Measurements from ENCODE around the gene CHD6.

Gene CHD6

GRCh38 chr20:41476446-41476845 lies 141.7 kb downstream of the CHD6 start:
- Histone ChIP-seq H3K9me3 (ENCODE audit: insufficient read depth, low read depth, low read length) (no peaks in the 10 kb centered on the region), H3K27ac (ENCODE audit: low read depth, low read length) (no peak overlapping the region), H3K9ac (ENCODE audit: low read depth, low read length) (no peak overlapping the region), H3K4me1 (ENCODE audit: insufficient read depth, low read length) (no peaks in the 10 kb centered on the region), H3K36me3 (ENCODE audit: insufficient read depth, low read length) (peaks cover 69% of the 10 kb centered on the region), H3K27me3 (ENCODE audit: insufficient read depth, low read length) (no peaks in the 10 kb centered on the region), H3K4me3 (ENCODE audit: low read length) (no peak overlapping the region)
- WGBS = no CpG with 5 or more reads among the region's 1 CpG

- Histone ChIP-seq H3K4me3 (ENCODE audit: low read length) (no peak overlapping the region), H3K9me3 (ENCODE audit: insufficient read depth, low read depth, low read length) (no peaks in the 10 kb centered on the region), H3K27ac (ENCODE audit: low read depth, low read length) (no peak overlapping the region), H3K27me3 (ENCODE audit: insufficient read depth, low read length) (no peaks in the 10 kb centered on the region), H3K4me1 (ENCODE audit: insufficient read depth, low read length) (no peaks in the 10 kb centered on the region), H3K36me3 (ENCODE audit: insufficient read depth, low read length) (peaks cover 68% of the 10 kb centered on the region), H3K9ac (ENCODE audit: low read depth, low read length) (no peak overlapping the region)
Measured at GRCh38 chr20:41476013-41476441, 142.2 kb downstream of the CHD6 start.

GRCh38 chr20:41475503-41475902 lies 142.7 kb downstream of the CHD6 start:
- H3K27me3 ChIP-seq (ENCODE audit: insufficient read depth, low read length) = no peaks in the 10 kb centered on the region
- H3K9me3 ChIP-seq (ENCODE audit: insufficient read depth, low read depth, low read length) = no peaks in the 10 kb centered on the region
- H3K4me3 ChIP-seq (ENCODE audit: low read length) = no peak overlapping the region
- H3K27ac ChIP-seq (ENCODE audit: low read depth, low read length) = no peak overlapping the region
- peaks cover 70% of the 10 kb centered on the region for H3K36me3 ChIP-seq (ENCODE audit: insufficient read depth, low read length)
- WGBS = no CpG with 5 or more reads among the region's 1 CpG
- H3K4me1 ChIP-seq (ENCODE audit: insufficient read depth, low read length) = no peaks in the 10 kb centered on the region
- H3K9ac ChIP-seq (ENCODE audit: low read depth, low read length) = no peak overlapping the region

DNA sequence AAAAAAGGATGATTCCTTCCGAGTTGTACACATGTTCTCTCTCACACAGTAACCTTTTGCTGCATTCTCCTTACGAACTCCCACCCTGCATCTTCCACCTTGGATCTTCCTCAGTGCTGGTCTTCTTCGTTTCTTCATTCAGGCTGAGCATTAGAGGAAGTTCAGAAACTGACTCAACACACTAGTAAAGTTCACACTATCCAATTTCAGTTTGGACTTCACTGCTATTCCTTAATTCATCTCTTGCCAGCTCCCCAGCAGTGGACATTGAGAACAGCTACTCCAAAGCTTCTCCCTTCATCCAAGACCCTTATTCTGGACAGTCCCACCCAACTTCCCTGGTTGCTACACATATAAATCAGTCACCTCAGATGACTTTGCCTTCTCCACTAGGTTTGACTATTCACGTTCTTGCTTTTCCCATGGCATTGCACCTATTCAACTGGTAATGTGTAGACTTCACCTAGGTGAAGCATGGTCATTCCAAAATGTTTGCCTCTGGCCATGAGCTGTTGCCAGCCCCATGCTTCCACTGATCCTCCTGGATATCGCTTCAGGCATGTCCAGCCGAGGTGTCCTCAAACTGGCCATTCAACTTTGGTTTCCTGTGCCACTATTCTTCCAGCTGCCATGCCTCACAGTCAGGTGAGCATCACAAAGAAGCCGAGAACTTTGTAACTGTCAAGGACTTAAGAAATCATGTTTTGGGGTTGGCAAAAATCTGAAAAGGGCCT lies 147.6 kb downstream of the CHD6 start:
- H3K36me3 ChIP-seq (ENCODE audit: insufficient read depth, low read length) = peaks cover 81% of the 10 kb centered on the region
- WGBS = 90% methylated on average over 7 of the region's 7 CpGs
- no peak overlapping the region for H3K9ac ChIP-seq (ENCODE audit: low read depth, low read length)
- 0 out of 2 replicates have a peak, but pooled peaks cover under 1% of the 10 kb centered on the region for H3K9me3 ChIP-seq (ENCODE audit: insufficient read depth, low read depth, low read length)
- H3K4me3 ChIP-seq (ENCODE audit: low read length) = no peak overlapping the region
- no peaks in the 10 kb centered on the region for H3K4me1 ChIP-seq (ENCODE audit: insufficient read depth, low read length)
- H3K27me3 ChIP-seq (ENCODE audit: insufficient read depth, low read length) = no peaks in the 10 kb centered on the region
- H3K27ac ChIP-seq (ENCODE audit: low read depth, low read length) = no peak overlapping the region

GRCh38 chr20:41469868-41470267 lies 148.3 kb downstream of the CHD6 start:
- WGBS = 90% methylated on average over 2 of the region's 3 CpGs
- H3K9me3 ChIP-seq (ENCODE audit: insufficient read depth, low read depth, low read length) = peaks cover 7% of the 10 kb centered on the region; the same call in 1 of the 2 replicates
- peaks cover 81% of the 10 kb centered on the region for H3K36me3 ChIP-seq (ENCODE audit: insufficient read depth, low read length)

GRCh38 chr20:41468994-41469600 lies 149.1 kb downstream of the CHD6 start:
- Histone ChIP-seq H3K9ac (ENCODE audit: low read depth, low read length) (no peak overlapping the region), H3K4me1 (ENCODE audit: insufficient read depth, low read length) (no peaks in the 10 kb centered on the region), H3K36me3 (ENCODE audit: insufficient read depth, low read length) (peaks cover 81% of the 10 kb centered on the region), H3K9me3 (ENCODE audit: insufficient read depth, low read depth, low read length) (peaks cover 7% of the 10 kb centered on the region; the same call in 1 of the 2 replicates), H3K27ac (ENCODE audit: low read depth, low read length) (no peak overlapping the region), H3K4me3 (ENCODE audit: low read length) (no peak overlapping the region), H3K27me3 (ENCODE audit: insufficient read depth, low read length) (no peaks in the 10 kb centered on the region)
- WGBS = 96% methylated on average over 5 of the region's 5 CpGs

More at GRCh38 chr20:41469868-41470267, 148.3 kb downstream of the CHD6 start:
- Histone ChIP-seq H3K4me1 (ENCODE audit: insufficient read depth, low read length) (no peaks in the 10 kb centered on the region), H3K27ac (ENCODE audit: low read depth, low read length) (no peak overlapping the region), H3K27me3 (ENCODE audit: insufficient read depth, low read length) (no peaks in the 10 kb centered on the region), H3K9ac (ENCODE audit: low read depth, low read length) (no peak overlapping the region), H3K4me3 (ENCODE audit: low read length) (no peak overlapping the region)

DNA sequence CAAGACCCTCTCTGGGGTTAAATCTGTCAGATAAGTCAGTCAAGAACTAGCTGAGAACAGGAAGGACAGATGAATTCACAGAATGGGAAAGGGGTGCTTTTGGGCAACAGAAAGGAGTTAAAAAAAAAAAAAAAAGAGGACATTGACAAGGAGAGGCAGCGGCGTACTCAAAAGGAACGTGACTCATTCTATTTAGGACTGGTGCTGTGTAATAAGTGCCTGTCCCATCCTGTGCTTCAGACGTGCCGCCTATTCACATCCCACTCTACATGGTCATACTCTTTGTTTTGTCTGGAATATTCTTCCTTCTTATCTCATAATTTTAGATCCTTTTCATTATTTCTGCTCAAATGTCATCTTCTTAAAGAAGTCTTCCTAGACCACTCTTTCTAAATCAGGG lies 150.5 kb downstream of the CHD6 start:
- H3K27ac ChIP-seq (ENCODE audit: low read depth, low read length) = no peak overlapping the region
- H3K4me3 ChIP-seq (ENCODE audit: low read length) = no peak overlapping the region
- H3K9me3 ChIP-seq (ENCODE audit: insufficient read depth, low read depth, low read length) = peaks cover 7% of the 10 kb centered on the region; the same call in 1 of the 2 replicates
- peaks cover 80% of the 10 kb centered on the region for H3K36me3 ChIP-seq (ENCODE audit: insufficient read depth, low read length)
- WGBS = 90% methylated on average over 3 of the region's 5 CpGs
- H3K4me1 ChIP-seq (ENCODE audit: insufficient read depth, low read length) = no peaks in the 10 kb centered on the region
- H3K9ac ChIP-seq (ENCODE audit: low read depth, low read length) = no peak overlapping the region
- H3K27me3 ChIP-seq (ENCODE audit: insufficient read depth, low read length) = no peaks in the 10 kb centered on the region

DNA sequence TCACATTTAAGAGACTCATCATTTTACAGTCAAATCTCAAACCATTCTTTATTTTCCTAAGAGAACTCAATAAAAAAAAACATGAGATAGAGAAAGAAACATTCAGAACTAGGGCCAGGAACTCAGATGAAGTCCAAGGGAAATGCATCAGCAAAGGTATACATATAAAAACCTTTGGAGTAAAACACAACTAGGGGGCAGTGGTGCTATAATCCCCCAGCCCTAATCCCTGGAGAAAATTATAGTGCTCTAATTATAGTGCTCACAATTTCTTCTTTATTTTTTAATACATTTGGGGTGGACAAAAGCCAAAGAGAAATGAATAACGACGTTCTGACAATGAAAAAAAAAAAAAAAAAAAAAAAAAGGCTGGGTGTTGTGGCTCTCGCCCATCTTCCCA lies 151.0 kb downstream of the CHD6 start:
- no peak overlapping the region for H3K27ac ChIP-seq (ENCODE audit: low read depth, low read length)
- peaks cover 12% of the 10 kb centered on the region; the same call in 1 of the 2 replicates for H3K9me3 ChIP-seq (ENCODE audit: insufficient read depth, low read depth, low read length)
- H3K36me3 ChIP-seq (ENCODE audit: insufficient read depth, low read length) = peaks cover 80% of the 10 kb centered on the region
- no peaks in the 10 kb centered on the region for H3K27me3 ChIP-seq (ENCODE audit: insufficient read depth, low read length)
- H3K9ac ChIP-seq (ENCODE audit: low read depth, low read length) = no peak overlapping the region
- 91% methylated on average over 3 of the region's 3 CpGs for WGBS
- H3K4me3 ChIP-seq (ENCODE audit: low read length) = no peak overlapping the region
- H3K4me1 ChIP-seq (ENCODE audit: insufficient read depth, low read length) = no peaks in the 10 kb centered on the region

GRCh38 chr20:41463567-41463966 lies 154.6 kb downstream of the CHD6 start:
- Histone ChIP-seq H3K27me3 (ENCODE audit: insufficient read depth, low read length) (no peaks in the 10 kb centered on the region), H3K4me1 (ENCODE audit: insufficient read depth, low read length) (no peaks in the 10 kb centered on the region), H3K9ac (ENCODE audit: low read depth, low read length) (no peak overlapping the region), H3K4me3 (ENCODE audit: low read length) (no peak overlapping the region), H3K36me3 (ENCODE audit: insufficient read depth, low read length) (peaks cover 73% of the 10 kb centered on the region), H3K9me3 (ENCODE audit: insufficient read depth, low read depth, low read length) (peaks cover 29% of the 10 kb centered on the region), H3K27ac (ENCODE audit: low read depth, low read length) (no peak overlapping the region)
- 100% methylated on average over 1 of the region's 1 CpG for WGBS

GRCh38 chr20:41462372-41463161 lies 155.6 kb downstream of the CHD6 start:
- 100% methylated on average over 3 of the region's 6 CpGs for WGBS
- Histone ChIP-seq H3K9ac (ENCODE audit: low read depth, low read length) (no peak overlapping the region), H3K27me3 (ENCODE audit: insufficient read depth, low read length) (no peaks in the 10 kb centered on the region), H3K27ac (ENCODE audit: low read depth, low read length) (no peak overlapping the region), H3K36me3 (ENCODE audit: insufficient read depth, low read length) (peaks cover 79% of the 10 kb centered on the region), H3K9me3 (ENCODE audit: insufficient read depth, low read depth, low read length) (peaks cover 29% of the 10 kb centered on the region), H3K4me3 (ENCODE audit: low read length) (no peak overlapping the region), H3K4me1 (ENCODE audit: insufficient read depth, low read length) (no peaks in the 10 kb centered on the region)

GRCh38 chr20:41458761-41459160 lies 159.4 kb downstream of the CHD6 start:
- Histone ChIP-seq H3K9ac (ENCODE audit: low read depth, low read length) (no peak overlapping the region), H3K4me1 (ENCODE audit: insufficient read depth, low read length) (no peaks in the 10 kb centered on the region), H3K36me3 (ENCODE audit: insufficient read depth, low read length) (peaks cover 83% of the 10 kb centered on the region), H3K27me3 (ENCODE audit: insufficient read depth, low read length) (no peaks in the 10 kb centered on the region), H3K9me3 (ENCODE audit: insufficient read depth, low read depth, low read length) (peaks cover 22% of the 10 kb centered on the region), H3K4me3 (ENCODE audit: low read length) (no peak overlapping the region), H3K27ac (ENCODE audit: low read depth, low read length) (no peak overlapping the region)
- 97% methylated on average over 2 of the region's 2 CpGs for WGBS
